GM12878 (cell line): ENCODE measurements around the gene TRAF2. TPM values are rescaled to one million over a fixed set of nuclear protein-coding genes. Genes with fewer than 3 reads are reported as not detected.

Experiments used
- ATAC-seq: fragments of 200-7000 bp; cut with Tn5 transposase; 3 replicates; pipeline ENCODE4 v1.9.1; 2020; ENCODE audit warnings: mild to moderate bottlenecking, moderate library complexity
- BruUV-seq: library from RNA; stranded (reverse); fragments of 400-500 nt; replicated peaks from 2 replicates; lab custom pipeline; 2021; lab: Mats Ljungman, UMichigan
- CTCF ChIA-PET: fragments of 300-600 bp; sonication (Branson Sonifier 250); formaldehyde crosslinking; extraction: SDS; loops from one replicate; lab custom pipeline; 2021; ENCODE audit warnings: inconsistent platforms; lab: Yijun Ruan, JAX
- POLR2A ChIA-PET: fragments of 350-600 bp; formaldehyde crosslinking; extraction: SDS; loops from one replicate; lab custom pipeline; 2021; ENCODE audit warnings: inconsistent platforms; lab: Charles Lee
- RAD21 ChIA-PET: fragments of 300-600 bp; sonication (Branson Sonifier 250); formaldehyde crosslinking; loops from one replicate; lab custom pipeline; 2023; ENCODE audit warnings: antibody characterized with exemption; ENCODE audit not compliant: unreplicated experiment; lab: Charles Lee
- SMC1A ChIA-PET: fragments of 300-600 bp; sonication (Branson Sonifier 250); formaldehyde crosslinking; loops from one replicate; lab custom pipeline; 2023; ENCODE audit not compliant: unreplicated experiment, uncharacterized antibody; lab: Charles Lee
- DNase-seq: peaks from one replicate; pipeline ENCODE4 v3.0.0-alpha.2; 2011; ENCODE audit warnings: low read depth, low spot score
- FAIRE-seq: peaks from 3 replicates; lab custom pipeline; 2011; peaks lifted over from hg19 to GRCh38; lab: Jason Lieb, UNC
- H2AFZ ChIP-seq: 2 replicates; pipeline ENCODE4 v1.6.0; 2011; ENCODE audit warnings: low read depth, low read length, control low read depth; ENCODE audit not compliant: control insufficient read depth
- H3K27ac ChIP-seq: 2 replicates; pipeline ENCODE4 v1.5.1; 2011; ENCODE audit warnings: control low read depth; ENCODE audit not compliant: control insufficient read depth, insufficient read depth
- H3K27me3 ChIP-seq, 2 experiments: replicated peaks in 1 of 2; 2 replicates each; pipeline versions ENCODE4 v1.6.0 to v1.6.1; 2011; ENCODE audit warnings: low read length in 1 of 2; ENCODE audit not compliant: control insufficient read depth in 2 of 2, insufficient read depth in 2 of 2
- H3K36me3 ChIP-seq, 2 experiments: 2 replicates each; pipeline ENCODE4 v1.5.1; 2011; ENCODE audit warnings: low read length in 1 of 2; ENCODE audit not compliant: control insufficient read depth in 2 of 2, insufficient read depth in 2 of 2
- H3K4me1 ChIP-seq: 2 replicates; pipeline ENCODE4 v1.6.1; 2011; ENCODE audit warnings: mild to moderate bottlenecking, low read length, moderate library complexity, mixed read lengths; ENCODE audit not compliant: control insufficient read depth, insufficient read depth
- H3K4me2 ChIP-seq: 2 replicates; pipeline ENCODE4 v1.6.0; 2011; ENCODE audit warnings: control low read depth; ENCODE audit not compliant: control insufficient read depth, insufficient read depth
- H3K4me3 ChIP-seq: fragments of 200-600 bp; sonication (generic); 2 replicates; pipeline ENCODE4 v1.5.1; 2016
- H3K79me2 ChIP-seq: 2 replicates; pipeline ENCODE4 v1.6.0; 2011; ENCODE audit warnings: low read length; ENCODE audit not compliant: control insufficient read depth, insufficient read depth
- H3K9ac ChIP-seq: 2 replicates; pipeline ENCODE4 v1.8.0; 2011; ENCODE audit warnings: low read length, control low read depth, mixed read lengths; ENCODE audit not compliant: control insufficient read depth, insufficient read depth
- H3K9me3 ChIP-seq: replicated peaks from 3 replicates; pipeline ENCODE4 v1.5.1; 2011; ENCODE audit warnings: mild to moderate bottlenecking, low read length; ENCODE audit not compliant: control insufficient read depth, insufficient read depth
- H4K20me1 ChIP-seq: 2 replicates; pipeline ENCODE4 v1.6.0; 2011; ENCODE audit not compliant: control insufficient read depth, insufficient read depth
- CREM ChIP-seq: IDR thresholded peaks from 2 replicates; pipeline ENCODE4 v1.6.1; 2014; ENCODE audit warnings: antibody characterized with exemption, low read depth
- ESRRA ChIP-seq: IDR thresholded peaks from 2 replicates; pipeline ENCODE4 v1.6.1; 2012; ENCODE audit warnings: mild to moderate bottlenecking, low read length, improper control_type of control experiment
- MYC ChIP-seq: IDR thresholded peaks from 2 replicates; pipeline ENCODE4 v1.6.1; 2011; ENCODE audit warnings: mild to moderate bottlenecking, low read length, moderate library complexity, inconsistent platforms; ENCODE audit not compliant: insufficient read depth, insufficient replicate concordance, insufficient read length, severe bottlenecking
- RBBP5 ChIP-seq: fragments of 200-600 bp; sonication (generic); conservative IDR thresholded peaks from 2 replicates; pipeline ENCODE4 v1.6.1; 2016
- SIX5 ChIP-seq: IDR thresholded peaks from 2 replicates; pipeline ENCODE4 v1.6.1; 2011; ENCODE audit warnings: mild to moderate bottlenecking, low read depth, low read length, moderate library complexity; ENCODE audit not compliant: severe bottlenecking
- TCF7 ChIP-seq: IDR thresholded peaks from 2 replicates; pipeline ENCODE4 v1.6.1; 2014; ENCODE audit warnings: antibody characterized with exemption, borderline replicate concordance
- ZZZ3 ChIP-seq: IDR thresholded peaks from 2 replicates; pipeline ENCODE4 v1.6.1; 2011; ENCODE audit warnings: low read depth; ENCODE audit not compliant: control insufficient read depth, insufficient read length
- WGBS: methylation state at CpG from one replicate; pipeline ENCODE4 v1.1.6; 2016; ENCODE audit warnings: low lambda C conversion rate; ENCODE audit not compliant: insufficient replicate concordance, insufficient coverage; ENCODE audit errors: missing lambda C conversion rate; 5-methylcytosine and 5-hydroxymethylcytosine counted together
- in situ Hi-C: fragments of 300-500 bp; cut with MboI; formaldehyde crosslinking; loops from 9 replicates; pipeline ENCODE4 v1.14.3; 2018; ENCODE audit warnings: mixed read lengths
- intact Hi-C: fragments of 100-400 bp; cut with micrococcal nuclease; formaldehyde crosslinking; loops from one replicate; pipeline ENCODE4 v1.14.2; 2022; ENCODE audit not compliant: unreplicated experiment
- polyA plus RNA-seq, 11 experiments: library from polyadenylated mRNA; depleted of rRNA in 4 of 11; unstranded in 6 of 11; stranded (reverse) in 5 of 11; fragments of >200 nt; fragmentation: Nextera tagmentation in 4 of 11; fragmentation: Illumina TruSeq in 1 of 11; extraction: Ambion mirVana in 4 of 11; extraction: Trizol in 1 of 11; gene quantifications; 1 replicate in 1 of 11; 2 replicates in 10 of 11; pipeline versions ENCODE4 v1.2.1 to v1.2.3, GENCODE V29; 2011 to 2016; ENCODE audit warnings: inconsistent platforms in 2 of 11, missing spikeins in 2 of 11, low read depth in 1 of 11
- total RNA-seq, 4 experiments: library from RNA; depleted of rRNA in 3 of 4; stranded (reverse); fragments of >200 nt in 3 of 4; fragmentation: Illumina TruSeq in 1 of 4; extraction: Trizol in 1 of 4; gene quantifications; 2 replicates each; pipeline versions ENCODE4 v1.2.1 to v1.2.3, GENCODE V29; 2013 to 2021
- TF ChIP-seq, protein P1 (sequence below): IDR thresholded peaks from 2 replicates; pipeline ENCODE4 v1.6.1; 2012; ENCODE audit warnings: low read depth, low read length, improper control_type of control experiment

The TRAF2 gene
- total and polyA plus RNA-seq, 10 of the 15 experiments (the other 5 are each of a cell fraction or from before 2014, with no cell fraction given) = 0.34 to 39.5 (median 18.7) TPM

- no peak for TF ChIP-seq TCF7
- no peak for TF ChIP-seq MYC
- no peak for TF ChIP-seq ESRRA
- TF ChIP-seq, protein P1, sequence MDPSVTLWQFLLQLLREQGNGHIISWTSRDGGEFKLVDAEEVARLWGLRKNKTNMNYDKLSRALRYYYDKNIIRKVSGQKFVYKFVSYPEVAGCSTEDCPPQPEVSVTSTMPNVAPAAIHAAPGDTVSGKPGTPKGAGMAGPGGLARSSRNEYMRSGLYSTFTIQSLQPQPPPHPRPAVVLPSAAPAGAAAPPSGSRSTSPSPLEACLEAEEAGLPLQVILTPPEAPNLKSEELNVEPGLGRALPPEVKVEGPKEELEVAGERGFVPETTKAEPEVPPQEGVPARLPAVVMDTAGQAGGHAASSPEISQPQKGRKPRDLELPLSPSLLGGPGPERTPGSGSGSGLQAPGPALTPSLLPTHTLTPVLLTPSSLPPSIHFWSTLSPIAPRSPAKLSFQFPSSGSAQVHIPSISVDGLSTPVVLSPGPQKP = no peak
- no peak for TF ChIP-seq SIX5
- no peak for TF ChIP-seq RBBP5
- TF ChIP-seq CREM = no peak
- TF ChIP-seq ZZZ3 = no peak
- Histone ChIP-seq H2AFZ (no peak overlapping the region), H3K9ac (no peak overlapping the region), H3K4me2 (no peak overlapping the region), H3K36me3 (peaks cover 0 to 18% of the 10 kb centered on the region in 2 experiments; a peak in 3 of 4 replicates), H3K9me3 (no peaks in the 10 kb centered on the region), H3K4me1 (peaks cover 9% of the 10 kb centered on the region), H3K27me3 (no peaks in the 10 kb centered on the region), H3K4me3 (no peak overlapping the region), H3K27ac (no peak overlapping the region), H3K79me2 (peaks cover 19% of the 10 kb centered on the region), H4K20me1 (no peaks in the 10 kb centered on the region)
- ChIA-PET POLR2A (interaction anchor here (2.5 kb wide), 1 partner anchor 59 kb away, joined by 6 read pairs; the partner anchor contains the start of gene TRAF2), CTCF (interaction anchor here (0.7 to 1.6 kb wide), 8 partner anchors 9 to 90 kb away, joined by 3 to 7 read pairs (median 3); partner anchors contain the start of genes CLIC3 and TRAF2), RAD21 (interaction anchor here (0.5 kb wide), 1 partner anchor 15 kb away, joined by 5 read pairs; no protein-coding TSS in a partner anchor), SMC1A (no interaction called here)
- intact Hi-C loops = loop anchor here (10.0 kb wide), 1 partner anchor 151 kb away; the partner anchor contains the start of genes CCDC183 and TMEM141
- no peak for DNase-seq
- no peak for FAIRE-seq
- no peak for ATAC-seq
- in situ Hi-C loops = loop anchor here (5.0 kb wide), 1 partner anchor 92 kb away; no protein-coding TSS in a partner anchor
- WGBS = 64% methylated on average over 28 of the region's 30 CpGs
- BruUV-seq = no TSS peak
These were observed 59.3 kb downstream of the TRAF2 start for GRCh38 chr9:136945333-136946227.
